Ascending aorta (tissue), 2 donors: ENCODE measurements around the gene MIB2. TPM values are rescaled to one million over a fixed set of nuclear protein-coding genes. Genes with fewer than 3 reads are reported as not detected.

ENCODE experiments used
- DNase-seq, 2 donors: peaks; one replicate each; pipeline ENCODE4 v3.0.0-alpha.2; 2019; ENCODE audit warnings: low spot score in 2 of 2
- H3K27ac ChIP-seq, 2 donors: fragments of 200-600 bp; sonication (generic); one replicate each; pipeline ENCODE4 v1.5.1; 2016 to 2017; ENCODE audit warnings: mild to moderate bottlenecking in 1 of 2
- H3K27me3 ChIP-seq: fragments of 200-600 bp; sonication (generic); one replicate; pipeline ENCODE4 v1.5.1; 2017
- H3K36me3 ChIP-seq, 2 donors: fragments of 200-600 bp; sonication (generic); one replicate each; pipeline ENCODE4 v1.5.1; 2016
- H3K4me1 ChIP-seq, 2 donors: fragments of 200-600 bp; sonication (generic); one replicate each; pipeline ENCODE4 v1.5.1; 2016 to 2017; ENCODE audit warnings: mild to moderate bottlenecking in 1 of 2
- H3K4me3 ChIP-seq, 2 donors: fragments of 200-600 bp; sonication (generic); one replicate each; pipeline ENCODE4 v1.5.1; 2016 to 2017; ENCODE audit warnings: mild to moderate bottlenecking in 1 of 2
- H3K9me3 ChIP-seq, 2 donors: fragments of 200-600 bp; sonication (generic); one replicate each; pipeline ENCODE4 v1.5.1; 2016
- intact Hi-C: fragments of 100-400 bp; cut with DNase I; formaldehyde crosslinking; loops from one replicate; pipeline ENCODE4 v1.15.1; 2023
- total RNA-seq: library from RNA; depleted of rRNA; stranded (reverse); fragments of >200 nt; gene quantifications from one replicate; pipeline ENCODE4 v1.1.0, GENCODE V29; 2016
- TF ChIP-seq, protein P1 (sequence below), 3 experiments: fragments of 200-600 bp in 2 of 3; fragments of 450-650 bp in 1 of 3; sonication (generic) in 2 of 3; IDR thresholded peaks; one replicate each; pipeline ENCODE4 v1.5.1; 2016 to 2019; ENCODE audit warnings: antibody characterized with exemption in 3 of 3, mild to moderate bottlenecking in 1 of 3, moderate library complexity in 1 of 3

Gene MIB2
- total RNA-seq = 96.9 TPM

DNA sequence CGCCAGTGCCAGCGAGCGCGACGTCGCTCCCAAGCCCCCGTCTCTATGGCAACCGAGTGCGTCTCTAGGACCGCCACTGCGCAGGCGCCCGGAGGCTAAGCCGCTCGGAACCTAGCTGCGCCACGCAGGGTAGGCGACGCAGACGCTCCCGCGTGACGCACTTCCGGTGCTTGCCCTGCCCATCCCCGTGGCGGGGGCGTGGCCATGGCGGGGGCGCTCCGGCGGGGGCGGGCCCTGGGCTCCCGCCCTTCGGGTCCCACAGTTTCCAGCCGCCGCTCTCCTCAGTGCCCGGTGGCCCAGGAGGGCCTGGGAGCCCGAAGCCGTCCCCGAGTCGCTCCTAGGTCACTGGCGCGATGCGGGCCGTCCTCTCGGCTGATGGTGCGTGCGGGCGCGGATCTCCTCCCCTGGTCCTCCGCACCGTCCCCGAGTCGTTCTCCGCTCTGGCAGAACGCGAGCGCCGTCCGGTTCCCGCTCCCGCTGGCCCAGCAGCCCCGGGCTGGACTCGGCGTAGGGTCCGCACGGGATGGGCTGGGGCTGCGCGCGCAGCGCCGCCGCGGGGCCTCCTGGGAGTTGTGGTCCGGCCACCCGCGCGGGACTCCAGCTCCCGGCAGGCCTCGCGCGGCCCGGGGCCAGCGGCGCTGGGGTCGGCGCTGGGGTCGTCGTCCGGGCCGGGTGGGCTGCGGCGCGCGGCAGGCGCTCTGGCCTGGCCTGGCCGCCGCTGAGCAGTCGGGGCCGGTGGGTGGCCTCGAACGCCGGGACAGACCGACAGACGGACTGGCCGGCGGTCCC, at the start of gene MIB2:
MIB2 (plus strand) TSS at position 245 of the 789 bp plus-strand sequence. CDS start 7,953 bp downstream, outside the sequence.
- H3K4me3 ChIP-seq = peak within 1 kb of the TSS; percentile 97 to 100
- peaks cover 0 to 6% of the 10 kb centered on the region in 2 donors for H3K36me3 ChIP-seq
- peak; percentile 74 to 97 for DNase-seq
- peak within 1 kb of the TSS; percentile 100 for H3K27ac ChIP-seq
- TF ChIP-seq, protein P1, sequence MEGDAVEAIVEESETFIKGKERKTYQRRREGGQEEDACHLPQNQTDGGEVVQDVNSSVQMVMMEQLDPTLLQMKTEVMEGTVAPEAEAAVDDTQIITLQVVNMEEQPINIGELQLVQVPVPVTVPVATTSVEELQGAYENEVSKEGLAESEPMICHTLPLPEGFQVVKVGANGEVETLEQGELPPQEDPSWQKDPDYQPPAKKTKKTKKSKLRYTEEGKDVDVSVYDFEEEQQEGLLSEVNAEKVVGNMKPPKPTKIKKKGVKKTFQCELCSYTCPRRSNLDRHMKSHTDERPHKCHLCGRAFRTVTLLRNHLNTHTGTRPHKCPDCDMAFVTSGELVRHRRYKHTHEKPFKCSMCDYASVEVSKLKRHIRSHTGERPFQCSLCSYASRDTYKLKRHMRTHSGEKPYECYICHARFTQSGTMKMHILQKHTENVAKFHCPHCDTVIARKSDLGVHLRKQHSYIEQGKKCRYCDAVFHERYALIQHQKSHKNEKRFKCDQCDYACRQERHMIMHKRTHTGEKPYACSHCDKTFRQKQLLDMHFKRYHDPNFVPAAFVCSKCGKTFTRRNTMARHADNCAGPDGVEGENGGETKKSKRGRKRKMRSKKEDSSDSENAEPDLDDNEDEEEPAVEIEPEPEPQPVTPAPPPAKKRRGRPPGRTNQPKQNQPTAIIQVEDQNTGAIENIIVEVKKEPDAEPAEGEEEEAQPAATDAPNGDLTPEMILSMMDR (IDR thresholded peaks at IDR 0.05) = peak in 1 of 3 experiments; percentile 18
- peaks cover 15 to 25% of the 10 kb centered on the region in 2 donors for H3K4me1 ChIP-seq
- no peaks in the 10 kb centered on the region for H3K9me3 ChIP-seq
- intact Hi-C loops = loop anchor here (1.0 to 10.0 kb wide), 6 partner anchors 41 to 307 kb away; partner anchors contain the start of genes ATAD3A, CDK11B, MRPL20 and PUSL1
- H3K27me3 ChIP-seq = no peaks in the 10 kb centered on the region

- Histone ChIP-seq H3K4me3 (no peak overlapping the region), H3K36me3 (peaks cover 28 to 38% of the 10 kb centered on the region in 2 donors), H3K9me3 (no peaks in the 10 kb centered on the region), H3K27ac (no peak overlapping the region), H3K27me3 (no peaks in the 10 kb centered on the region), H3K4me1 (no peaks in the 10 kb centered on the region)
- DNase-seq = no peak
- intact Hi-C loops = no loop called here
- TF ChIP-seq, protein P1 (IDR thresholded peaks at IDR 0.05) = no peak
These were observed 48.0 kb upstream of the MIB2 start for GRCh38 chr1:1567152-1567875.

- no peak overlapping the region for H3K4me3 ChIP-seq
- DNase-seq = no peak
- H3K27ac ChIP-seq = no peak overlapping the region
- peaks cover 22 to 32% of the 10 kb centered on the region in 2 donors for H3K36me3 ChIP-seq
- intact Hi-C loops = no loop called here
- TF ChIP-seq, protein P1 (IDR thresholded peaks at IDR 0.05) = no peak
- peaks cover 0 to 3% of the 10 kb centered on the region in 2 donors for H3K4me1 ChIP-seq
- no peaks in the 10 kb centered on the region for H3K27me3 ChIP-seq
- H3K9me3 ChIP-seq = no peaks in the 10 kb centered on the region
These were observed 47.4 kb upstream of the MIB2 start for GRCh38 chr1:1567891-1568291.

DNA sequence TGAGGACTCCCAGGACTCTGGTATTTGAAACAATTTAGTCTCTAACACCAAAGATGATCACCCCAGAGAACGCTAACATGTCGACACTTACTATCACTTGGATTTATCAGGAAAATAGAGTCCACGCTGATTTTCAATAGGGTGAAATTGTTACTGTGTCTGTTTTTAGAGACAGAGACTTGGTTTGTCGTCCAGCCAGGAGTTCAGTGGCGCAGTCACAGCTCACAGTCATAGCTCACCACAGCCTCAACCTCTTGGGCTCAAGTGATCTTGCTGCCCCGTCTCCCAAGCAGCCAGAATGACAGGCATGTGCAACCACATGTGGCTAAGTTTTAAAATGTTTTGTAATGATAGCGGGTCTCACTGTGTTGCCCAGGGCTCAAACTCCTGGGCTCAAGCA, 46.0 kb upstream of the MIB2 start:
- DNase-seq = no peak
- TF ChIP-seq, protein P1 (IDR thresholded peaks at IDR 0.05) = no peak
- intact Hi-C loops = no loop called here
- H3K36me3 ChIP-seq = peaks cover 8 to 18% of the 10 kb centered on the region in 2 donors
- H3K4me3 ChIP-seq = no peak overlapping the region
- H3K27me3 ChIP-seq = no peaks in the 10 kb centered on the region
- no peak overlapping the region for H3K27ac ChIP-seq
- no peaks in the 10 kb centered on the region for H3K9me3 ChIP-seq
- peaks cover 5 to 8% of the 10 kb centered on the region in 2 donors for H3K4me1 ChIP-seq

DNA sequence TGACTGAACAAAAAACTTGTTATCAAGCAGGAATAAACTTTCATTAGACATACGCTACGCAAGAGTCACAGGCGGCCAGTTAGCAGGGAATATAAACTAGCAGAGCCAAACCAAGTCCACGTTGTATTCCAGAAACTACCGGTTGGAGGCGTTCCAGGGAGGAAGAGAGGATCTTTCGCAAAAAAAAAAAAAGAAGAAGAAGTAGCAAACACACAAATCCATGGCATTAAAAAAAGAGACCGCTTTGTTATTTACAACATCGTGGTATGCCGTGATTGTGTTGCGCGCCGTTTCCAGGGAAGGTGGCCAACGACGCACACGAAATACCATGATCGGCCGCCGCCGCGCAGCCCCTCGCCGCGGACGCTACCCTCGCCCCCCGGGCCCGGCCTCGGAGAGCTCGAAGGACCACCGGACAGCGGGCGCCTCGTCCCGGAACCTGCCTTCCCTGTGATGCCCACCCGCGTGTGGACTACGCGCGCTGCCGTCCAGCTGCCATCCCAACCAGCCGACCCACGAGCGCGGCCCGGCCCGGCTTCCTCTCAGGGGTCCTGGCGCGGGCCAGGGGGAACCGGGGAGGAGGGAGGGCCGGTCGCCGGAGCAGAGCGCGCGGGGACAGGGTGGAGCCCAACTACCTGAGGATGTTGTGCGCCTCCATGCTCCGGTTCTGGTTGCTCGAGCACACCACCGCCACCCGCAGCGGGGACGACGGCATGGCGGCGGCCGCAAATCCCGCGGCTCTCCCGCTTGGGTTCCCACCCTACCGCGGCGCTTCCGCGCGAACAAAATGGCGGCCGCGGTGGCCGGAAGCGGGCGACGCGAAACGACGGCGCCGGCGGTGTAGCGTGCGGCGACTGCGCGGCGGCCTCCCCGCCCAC, 41.2 kb upstream of the MIB2 start:
- TF ChIP-seq, protein P1 (IDR thresholded peaks at IDR 0.05) = peak in 1 of 3 experiments; percentile 3
- Histone ChIP-seq H3K4me3 (peak overlapping the region; percentile 97 to 99), H3K4me1 (peaks cover 8 to 13% of the 10 kb centered on the region in 2 donors), H3K36me3 (peaks cover 4 to 6% of the 10 kb centered on the region in 2 donors), H3K9me3 (no peaks in the 10 kb centered on the region), H3K27ac (peak overlapping the region; percentile 97 to 99), H3K27me3 (no peaks in the 10 kb centered on the region)
- intact Hi-C loops = loop anchor here (1.0 to 2.0 kb wide), 4 partner anchors 41 to 151 kb away; partner anchors contain the start of genes ATAD3A, ATAD3B, CDK11A and MIB2
- peak in 1 of 2 donors; percentile 80 for DNase-seq
